Measurements from ENCODE around the gene FHOD1. TPM values are rescaled to one million over a fixed set of nuclear protein-coding genes. Genes with fewer than 3 reads are reported as not detected.

FHOD1 gene
- total and polyA plus RNA-seq, 10 of the 15 experiments (the other 5 are each of a cell fraction or from before 2014, with no cell fraction given) = 8.9 to 65.7 (median 18.1) TPM

- Histone ChIP-seq H3K4me3 (peak overlapping the region; percentile 99), H3K4me2 (ENCODE audit: control insufficient read depth, insufficient read depth) (peak overlapping the region; percentile 95), H2AFZ (ENCODE audit: control insufficient read depth, low read depth, low read length) (no peak overlapping the region), H3K27me3 (replicated peaks in 1 of 2; ENCODE audit: control insufficient read depth in 2 of 2, insufficient read depth in 2 of 2, low read length in 1 of 2) (no peaks in the 10 kb centered on the region), H3K79me2 (ENCODE audit: control insufficient read depth, insufficient read depth, low read length) (peaks cover 23% of the 10 kb centered on the region), H3K9ac (ENCODE audit: control insufficient read depth, insufficient read depth, low read length) (peak overlapping the region; percentile 97), H3K27ac (ENCODE audit: control insufficient read depth, insufficient read depth) (peak overlapping the region; percentile 79; the same call in 1 of the 2 replicates), H4K20me1 (ENCODE audit: control insufficient read depth, insufficient read depth) (peaks cover 7% of the 10 kb centered on the region), H3K9me3 (replicated peaks; ENCODE audit: control insufficient read depth, insufficient read depth, low read length) (no peaks in the 10 kb centered on the region), H3K36me3 (ENCODE audit: control insufficient read depth in 2 of 2, insufficient read depth in 2 of 2, low read length in 1 of 2) (peaks cover 14 to 30% of the 10 kb centered on the region in 2 experiments), H3K4me1 (ENCODE audit: control insufficient read depth, insufficient read depth, low read length) (peaks cover 8% of the 10 kb centered on the region)
- ChIA-PET POLR2A (interaction anchor here (0.6 to 4.7 kb wide), 7 partner anchors 9 to 156 kb away, joined by 3 to 22 read pairs (median 3); partner anchors contain the start of gene TMEM208), RAD21 (ENCODE audit: unreplicated experiment) (interaction anchor here (1.2 to 1.7 kb wide), 3 partner anchors 8 to 53 kb away, joined by 3 to 7 read pairs (median 6); partner anchors contain the start of genes FHOD1 and TMEM208), SMC1A (ENCODE audit: uncharacterized antibody, unreplicated experiment) (interaction anchor here (2.1 kb wide), 1 partner anchor 51 kb away, joined by 9 read pairs; no protein-coding TSS in a partner anchor), CTCF (interaction anchor here (0.8 to 1.8 kb wide), 6 partner anchors 19 to 239 kb away, joined by 3 to 11 read pairs (median 4); partner anchors contain the start of genes FBXL8, FHOD1, TMEM208 and TRADD)
- FAIRE-seq (no peak), DNase-seq (ENCODE audit: low read depth, low spot score) (no peak), ATAC-seq (no peak)
- BruUV-seq (replicated peaks) = no TSS peak
- TF ChIP-seq ZZZ3 (IDR thresholded peaks at IDR 0.05; ENCODE audit: control insufficient read depth, insufficient read length, low read depth) (no peak), CTCF (IDR thresholded peaks at IDR 0.05 in 2 of 3, conservative IDR thresholded peaks at IDR 0.05 in 1 of 3; ENCODE audit: control insufficient read depth in 2 of 3, extremely low read depth in 1 of 3, insufficient read depth in 1 of 3, low read depth in 3 of 3, low read length in 3 of 3) (no peak), REST (IDR thresholded peaks at IDR 0.05; ENCODE audit: low read depth, low read length) (no peak)
- intact Hi-C loops (cut with micrococcal nuclease; ENCODE audit: unreplicated experiment) = loop anchor here (2.0 kb wide), 1 partner anchor 53 kb away; the partner anchor contains the start of gene FHOD1
- in situ Hi-C loops (cut with MboI) = no loop called here
Measured at GRCh38 chr16:67193536-67193935, 53.7 kb downstream of the FHOD1 start.

All from GM12878 (cell line).